ENCODE data around the gene INF2. TPM values are rescaled to one million over a fixed set of nuclear protein-coding genes. Genes with fewer than 3 reads are reported as not detected.

INF2 gene
- total and polyA plus RNA-seq, 4 donors = 13.1 to 51.6 (median 25.5) TPM

- no peak overlapping the region for H3K27ac ChIP-seq (ENCODE audit: low read depth in 1 of 2, low read length in 2 of 2)
- no peak overlapping the region for H3K9ac ChIP-seq (ENCODE audit: low read depth in 1 of 2, low read length in 2 of 2)
- TF ChIP-seq MAX (IDR thresholded peaks at IDR 0.05) (no peak), ZBTB33 (IDR thresholded peaks at IDR 0.05) (no peak), RAD21 (IDR thresholded peaks at IDR 0.05) (no peak), YY1 (IDR thresholded peaks at IDR 0.05) (no peak), CTCF (IDR thresholded peaks at IDR 0.05; ENCODE audit: low read depth, low read length, missing input control) (no peak), ATF3 (IDR thresholded peaks at IDR 0.05) (no peak), HNF4G (IDR thresholded peaks at IDR 0.05) (no peak), REST (IDR thresholded peaks at IDR 0.05) (no peak)
- no peak overlapping the region for H3K4me3 ChIP-seq (ENCODE audit: low read depth in 1 of 3, low read length in 3 of 3)
- no peak for DNase-seq (ENCODE audit: low spot score)
- no peaks in the 10 kb centered on the region for H3K9me3 ChIP-seq (ENCODE audit: control insufficient read depth in 4 of 4, low read length in 3 of 4)
- 99% methylated on average over 4 of the region's 4 CpGs for WGBS
- H3K4me1 ChIP-seq (ENCODE audit: control insufficient read depth in 4 of 4, insufficient read depth in 4 of 4, low read length in 3 of 4) = peaks cover 5 to 31% (median 18%) of the 10 kb centered on the region in 4 donors
- no peaks in the 10 kb centered on the region for H3K27me3 ChIP-seq (ENCODE audit: control insufficient read depth in 4 of 4, insufficient read depth in 4 of 4, low read length in 3 of 4)
- H3K36me3 ChIP-seq (ENCODE audit: control insufficient read depth in 4 of 4, insufficient read depth in 3 of 4, low read depth in 1 of 4, low read length in 3 of 4) = peaks cover 17 to 43% (median 22%) of the 10 kb centered on the region in 4 donors
Measured at GRCh38 chr14:104771374-104771773, 82.0 kb downstream of the INF2 start.

Small RNA genes within 50 kb of the gene (small RNA-seq; reads per million reads assigned to genes)
- not detected for gene MIR4710

Other genes with a start within 250 kb of the INF2 start
- 1 to 10 TPM in 1 of 2 donors, under 1 TPM in 1; 0.09 to 2.8 TPM for gene C14orf180, start 109.9 kb upstream of the INF2 start, total RNA-seq
- 1 to 10 TPM; 3.0 to 4.0 TPM for gene C14orf180, start 109.9 kb upstream of the INF2 start, polyA plus RNA-seq
- gene TMEM179, start 84.8 kb upstream of the INF2 start, total RNA-seq = under 1 TPM in 1 of 2 donors, not detected in 1; 0.37 TPM
- under 1 TPM in 1 of 2 donors, not detected in 1; 0.12 TPM for gene TMEM179, start 84.8 kb upstream of the INF2 start, polyA plus RNA-seq
- 10 to 100 TPM in 1 of 2 donors, 1 to 10 TPM in 1; 1.8 to 13.3 TPM for gene ADSS1, start 34.6 kb downstream of the INF2 start, total RNA-seq
- 10 to 100 TPM; 11.0 to 18.8 TPM for gene ADSS1, start 34.6 kb downstream of the INF2 start, polyA plus RNA-seq
- 10 to 100 TPM; 67.4 to 90.4 TPM for gene SIVA1, start 63.5 kb downstream of the INF2 start, total RNA-seq
- gene SIVA1, start 63.5 kb downstream of the INF2 start, polyA plus RNA-seq = 100 to 1,000 TPM; 109 to 115 TPM
- 100 to 1,000 TPM in 1 of 2 donors, 10 to 100 TPM in 1; 39.2 to 192 TPM for gene AKT1, start 106.1 kb downstream of the INF2 start, total RNA-seq
- 10 to 100 TPM; 30.6 to 78.2 TPM for gene AKT1, start 106.1 kb downstream of the INF2 start, polyA plus RNA-seq
- gene ZBTB42, start 111.5 kb downstream of the INF2 start, total RNA-seq = 1 to 10 TPM; 5.4 to 9.4 TPM
- gene ZBTB42, start 111.5 kb downstream of the INF2 start, polyA plus RNA-seq = 1 to 10 TPM; 1.5 to 4.4 TPM
- gene CEP170B, start 175.7 kb downstream of the INF2 start, total RNA-seq = 10 to 100 TPM in 1 of 2 donors, 1 to 10 TPM in 1; 3.4 to 10.9 TPM
- gene CEP170B, start 175.7 kb downstream of the INF2 start, polyA plus RNA-seq = 10 to 100 TPM in 1 of 2 donors, 1 to 10 TPM in 1; 1.5 to 10.1 TPM
- 10 to 100 TPM in 1 of 2 donors, under 1 TPM in 1; under 0.01 to 14.5 TPM for gene PLD4, start 235.3 kb downstream of the INF2 start, total RNA-seq
- under 1 TPM; 0.31 to 0.39 TPM for gene PLD4, start 235.3 kb downstream of the INF2 start, polyA plus RNA-seq